Astrocyte (in vitro differentiated cells and primary cell): ENCODE results near the gene ARRB1.

Experiments
- EZH2 ChIP-seq: IDR thresholded peaks from 2 replicates; pipeline ENCODE4 v1.6.1; 2012; ENCODE audit warnings: mild to moderate bottlenecking, low read length, inconsistent platforms; ENCODE audit not compliant: insufficient read depth
- TF ChIP-seq, protein P1 (sequence below): IDR thresholded peaks from 2 replicates; pipeline ENCODE4 v1.5.1; 2011; ENCODE audit warnings: low read depth, mild to moderate bottlenecking, inconsistent platforms, low read length, moderate library complexity; ENCODE audit not compliant: insufficient read depth

DNA sequence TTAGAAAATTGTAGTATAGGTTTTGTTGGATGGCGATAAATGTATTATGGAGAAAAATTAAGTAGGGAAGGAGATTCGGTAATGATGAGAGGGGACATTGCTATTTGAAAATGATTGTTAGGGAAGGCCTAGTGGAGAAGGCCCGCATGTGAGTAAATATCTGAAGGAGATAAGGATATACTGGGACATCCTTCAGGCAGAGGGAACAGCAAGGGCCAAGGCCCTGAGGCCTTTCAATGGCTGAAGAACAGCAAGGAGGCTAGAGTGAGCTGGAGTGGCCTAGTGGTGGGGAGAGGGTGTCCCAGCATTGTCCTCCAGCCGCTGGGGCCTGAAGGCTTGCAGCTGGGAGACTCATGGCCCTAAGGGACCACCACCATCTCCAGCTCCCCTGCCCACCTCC, 23.2 kb upstream of the ARRB1 start:
- no peak for TF ChIP-seq EZH2
- TF ChIP-seq, protein P1, sequence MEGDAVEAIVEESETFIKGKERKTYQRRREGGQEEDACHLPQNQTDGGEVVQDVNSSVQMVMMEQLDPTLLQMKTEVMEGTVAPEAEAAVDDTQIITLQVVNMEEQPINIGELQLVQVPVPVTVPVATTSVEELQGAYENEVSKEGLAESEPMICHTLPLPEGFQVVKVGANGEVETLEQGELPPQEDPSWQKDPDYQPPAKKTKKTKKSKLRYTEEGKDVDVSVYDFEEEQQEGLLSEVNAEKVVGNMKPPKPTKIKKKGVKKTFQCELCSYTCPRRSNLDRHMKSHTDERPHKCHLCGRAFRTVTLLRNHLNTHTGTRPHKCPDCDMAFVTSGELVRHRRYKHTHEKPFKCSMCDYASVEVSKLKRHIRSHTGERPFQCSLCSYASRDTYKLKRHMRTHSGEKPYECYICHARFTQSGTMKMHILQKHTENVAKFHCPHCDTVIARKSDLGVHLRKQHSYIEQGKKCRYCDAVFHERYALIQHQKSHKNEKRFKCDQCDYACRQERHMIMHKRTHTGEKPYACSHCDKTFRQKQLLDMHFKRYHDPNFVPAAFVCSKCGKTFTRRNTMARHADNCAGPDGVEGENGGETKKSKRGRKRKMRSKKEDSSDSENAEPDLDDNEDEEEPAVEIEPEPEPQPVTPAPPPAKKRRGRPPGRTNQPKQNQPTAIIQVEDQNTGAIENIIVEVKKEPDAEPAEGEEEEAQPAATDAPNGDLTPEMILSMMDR: no peak
